GM23338 (cell line): ENCODE data around the gene PIBF1.

ENCODE experiments used
- CTCF ChIP-seq, 2 experiments: fragments of 200-600 bp in 1 of 2; sonication (generic) in 1 of 2; conservative IDR thresholded peaks; 2 replicates each; pipeline versions ENCODE4 v1.5.1 to v1.6.1; 2016 to 2017; ENCODE audit warnings: antibody characterized with exemption in 2 of 2, low read depth in 2 of 2, mild to moderate bottlenecking in 2 of 2, moderate library complexity in 1 of 2
- EZH2phosphoT487 ChIP-seq: fragments of 200-600 bp; sonication (generic); IDR thresholded peaks from one replicate; pipeline ENCODE4 v1.8.1; 2018; ENCODE audit warnings: antibody characterized with exemption; ENCODE audit not compliant: unreplicated experiment
- POLR2AphosphoS5 ChIP-seq: IDR thresholded peaks from 2 replicates; pipeline ENCODE4 v1.6.1; 2016; ENCODE audit warnings: antibody characterized with exemption, low read depth
- REST ChIP-seq: IDR thresholded peaks from one replicate; pipeline ENCODE4 v1.6.1; 2018; ENCODE audit warnings: antibody characterized with exemption; ENCODE audit not compliant: unreplicated experiment

GRCh38 chr13:72754111-72754510 lies 27.8 kb upstream of the PIBF1 start:
- TF ChIP-seq CTCF (conservative IDR thresholded peaks at IDR 0.05; ENCODE audit: low read depth in 2 of 2) (no peak), EZH2phosphoT487 (no peak), REST (no peak), POLR2AphosphoS5 (no peak)
